ENCODE data around the gene ZNRF3.

ZNRF3 gene

DNA sequence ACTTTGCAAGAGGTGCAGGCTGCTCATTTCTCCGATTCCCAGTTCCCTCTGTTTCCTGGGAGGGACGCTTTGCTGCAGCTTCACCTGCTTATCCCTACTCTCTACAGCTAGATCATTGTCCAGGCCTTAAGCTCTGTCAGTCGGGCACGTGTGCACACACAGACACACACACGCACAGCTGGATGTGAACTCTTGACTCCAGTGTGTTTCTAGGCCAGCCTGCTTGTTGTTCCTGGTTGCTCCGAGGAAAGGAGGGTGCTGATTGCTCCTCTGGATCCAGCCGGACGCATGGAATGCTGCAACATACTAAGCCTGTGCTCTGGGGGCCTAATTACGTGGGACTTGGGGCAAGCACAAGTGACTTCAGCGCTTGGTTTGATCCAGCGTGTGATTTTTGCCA, 19.7 kb downstream of the ZNRF3 start:
- Histone ChIP-seq H2BK120ac (ENCODE audit: low read depth, low read length) (no peak overlapping the region), H2BK5ac (ENCODE audit: low read depth, low read length, poor library complexity, severe bottlenecking) (no peak overlapping the region), H3K4me3 (ENCODE audit: insufficient read depth in 1 of 2, low read depth in 1 of 2, low read length in 2 of 2) (peak overlapping the region in 1 of 2 experiments; percentile 16), H2BK15ac (ENCODE audit: low read depth, poor library complexity, severe bottlenecking) (no peak overlapping the region), H3K9me3 (ENCODE audit: control insufficient read depth, low read length) (no peaks in the 10 kb centered on the region), H3K18ac (ENCODE audit: low read depth in 1 of 2, low read length in 2 of 2) (no peak overlapping the region), H3K36me3 (ENCODE audit: control insufficient read depth in 1 of 2, insufficient read depth in 2 of 2, low read depth in 1 of 2, low read length in 2 of 2) (no peaks in the 10 kb centered on the region), H2AFZ (ENCODE audit: low read depth, low read length) (no peak overlapping the region), H3K27ac (ENCODE audit: low read length, poor library complexity, severe bottlenecking) (no peak overlapping the region), H3K23ac (ENCODE audit: low read length in 2 of 2) (no peak overlapping the region), H2BK12ac (ENCODE audit: low read length in 2 of 2) (no peak overlapping the region), H3K9ac (ENCODE audit: low read length) (peak overlapping the region; percentile 55), H4K8ac (ENCODE audit: low read length) (no peak overlapping the region), H2AK5ac (ENCODE audit: low read length, severe bottlenecking) (no peak overlapping the region), H3K79me1 (replicated peaks; ENCODE audit: low read length, poor library complexity, severe bottlenecking) (peaks cover 35% of the 10 kb centered on the region), H3K14ac (ENCODE audit: low read length in 2 of 2) (no peak overlapping the region), H3K4ac (ENCODE audit: low read depth in 1 of 2, low read length in 2 of 2) (no peak overlapping the region), H3K4me2 (ENCODE audit: low read length, poor library complexity, severe bottlenecking) (no peak overlapping the region), H3K4me1 (ENCODE audit: control insufficient read depth, insufficient read depth, low read depth, low read length) (peaks cover 27% of the 10 kb centered on the region), H3K27me3 (ENCODE audit: control insufficient read depth in 1 of 2, insufficient read depth in 1 of 2, low read length in 2 of 2) (no peaks in the 10 kb centered on the region), H4K91ac (ENCODE audit: low read length) (no peak overlapping the region)
- DNase-seq = no peak
- 90% methylated on average over 10 of the region's 11 CpGs for WGBS

DNA sequence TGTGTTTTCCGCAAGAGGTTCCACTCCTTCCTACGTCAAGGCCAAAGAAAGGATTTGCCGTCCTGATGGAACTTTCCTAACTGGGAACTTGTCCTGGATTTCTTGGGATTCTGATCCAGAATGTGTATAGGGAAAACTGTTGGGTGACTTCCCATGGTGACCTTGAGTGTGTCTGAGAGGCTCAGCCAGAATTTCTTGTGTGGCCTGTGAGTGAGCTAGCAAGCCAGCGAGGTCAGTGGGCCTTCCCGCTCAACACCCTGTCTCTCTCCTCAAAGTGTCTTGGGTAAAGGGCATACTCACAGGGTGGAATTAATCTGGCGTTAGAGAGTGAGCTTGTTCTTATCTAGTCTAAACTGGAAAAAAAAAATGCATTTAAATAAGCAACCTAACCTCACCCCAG, 20.4 kb downstream of the ZNRF3 start:
- Histone ChIP-seq H2AK5ac (ENCODE audit: low read length, severe bottlenecking) (peak overlapping the region; percentile 37), H3K18ac (ENCODE audit: low read depth in 1 of 2, low read length in 2 of 2) (no peak overlapping the region), H2BK12ac (ENCODE audit: low read length in 2 of 2) (peak overlapping the region in 1 of 2 experiments; percentile 14), H3K36me3 (ENCODE audit: control insufficient read depth in 1 of 2, insufficient read depth in 2 of 2, low read depth in 1 of 2, low read length in 2 of 2) (no peaks in the 10 kb centered on the region), H3K14ac (ENCODE audit: low read length in 2 of 2) (no peak overlapping the region), H2AFZ (ENCODE audit: low read depth, low read length) (no peak overlapping the region), H3K79me1 (replicated peaks; ENCODE audit: low read length, poor library complexity, severe bottlenecking) (peaks cover 38% of the 10 kb centered on the region), H3K9me3 (ENCODE audit: control insufficient read depth, low read length) (no peaks in the 10 kb centered on the region), H2BK120ac (ENCODE audit: low read depth, low read length) (no peak overlapping the region), H2BK15ac (ENCODE audit: low read depth, poor library complexity, severe bottlenecking) (no peak overlapping the region), H3K27ac (ENCODE audit: low read length, poor library complexity, severe bottlenecking) (peak overlapping the region; percentile 55), H3K9ac (ENCODE audit: low read length) (peak overlapping the region; percentile 55), H2BK5ac (ENCODE audit: low read depth, low read length, poor library complexity, severe bottlenecking) (no peak overlapping the region), H3K4me2 (ENCODE audit: low read length, poor library complexity, severe bottlenecking) (no peak overlapping the region), H3K4me1 (ENCODE audit: control insufficient read depth, insufficient read depth, low read depth, low read length) (peaks cover 28% of the 10 kb centered on the region), H3K4me3 (ENCODE audit: insufficient read depth in 1 of 2, low read depth in 1 of 2, low read length in 2 of 2) (peak overlapping the region in 1 of 2 experiments; percentile 16), H3K4ac (ENCODE audit: low read depth in 1 of 2, low read length in 2 of 2) (peak overlapping the region in 1 of 2 experiments; percentile 59), H4K8ac (ENCODE audit: low read length) (peak overlapping the region; percentile 16), H4K91ac (ENCODE audit: low read length) (no peak overlapping the region), H3K27me3 (ENCODE audit: control insufficient read depth in 1 of 2, insufficient read depth in 1 of 2, low read length in 2 of 2) (no peaks in the 10 kb centered on the region), H3K23ac (ENCODE audit: low read length in 2 of 2) (no peak overlapping the region)
- no peak for DNase-seq
- 96% methylated on average over 5 of the region's 6 CpGs for WGBS

DNA sequence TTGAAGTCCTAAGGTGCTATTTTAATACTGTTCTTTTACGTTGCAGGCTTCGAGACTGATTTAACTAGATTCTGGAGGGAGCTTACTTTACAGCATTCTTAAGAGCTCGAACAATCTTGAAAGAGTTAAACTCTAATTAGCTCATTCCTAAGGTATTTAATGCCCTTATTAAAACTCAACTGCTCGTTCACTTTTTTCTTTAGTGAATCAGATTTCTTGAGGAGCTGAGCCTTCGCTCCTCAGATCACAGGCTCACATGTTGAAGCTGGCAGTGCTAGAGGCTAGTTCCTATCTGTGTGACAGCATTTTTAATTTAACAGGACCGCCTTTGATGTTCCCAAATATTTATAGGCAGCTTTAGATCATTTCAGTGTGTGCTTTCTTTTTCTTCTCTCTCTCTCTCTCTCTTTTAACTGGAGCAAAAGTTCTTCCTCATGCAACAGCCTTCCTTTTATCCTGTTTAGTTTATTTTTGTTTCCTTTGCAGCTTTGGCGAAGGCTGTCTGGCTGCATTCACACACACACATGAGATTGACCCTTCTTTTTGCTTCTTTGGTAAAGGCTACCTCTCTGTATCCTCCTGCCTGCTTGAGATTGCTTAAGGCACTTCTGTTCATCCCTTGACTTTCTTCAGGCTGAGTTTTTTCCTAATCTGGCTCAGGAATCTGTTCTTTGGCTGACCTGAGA, 21.0 kb downstream of the ZNRF3 start:
- Histone ChIP-seq H4K91ac (ENCODE audit: low read length) (no peak overlapping the region), H2AK5ac (ENCODE audit: low read length, severe bottlenecking) (no peak overlapping the region), H3K4ac (ENCODE audit: low read depth in 1 of 2, low read length in 2 of 2) (no peak overlapping the region), H3K18ac (ENCODE audit: low read depth in 1 of 2, low read length in 2 of 2) (no peak overlapping the region), H2BK120ac (ENCODE audit: low read depth, low read length) (no peak overlapping the region), H3K4me3 (ENCODE audit: insufficient read depth in 1 of 2, low read depth in 1 of 2, low read length in 2 of 2) (peak overlapping the region in 1 of 2 experiments; percentile 16), H2AFZ (ENCODE audit: low read depth, low read length) (no peak overlapping the region), H2BK5ac (ENCODE audit: low read depth, low read length, poor library complexity, severe bottlenecking) (no peak overlapping the region), H2BK15ac (ENCODE audit: low read depth, poor library complexity, severe bottlenecking) (no peak overlapping the region), H3K27me3 (ENCODE audit: control insufficient read depth in 1 of 2, insufficient read depth in 1 of 2, low read length in 2 of 2) (no peaks in the 10 kb centered on the region), H3K9ac (ENCODE audit: low read length) (peak overlapping the region; percentile 55), H4K8ac (ENCODE audit: low read length) (no peak overlapping the region), H3K27ac (ENCODE audit: low read length, poor library complexity, severe bottlenecking) (peak overlapping the region; percentile 55), H3K9me3 (ENCODE audit: control insufficient read depth, low read length) (no peaks in the 10 kb centered on the region), H3K4me2 (ENCODE audit: low read length, poor library complexity, severe bottlenecking) (peak overlapping the region; percentile 16), H3K79me1 (replicated peaks; ENCODE audit: low read length, poor library complexity, severe bottlenecking) (peaks cover 38% of the 10 kb centered on the region), H2BK12ac (ENCODE audit: low read length in 2 of 2) (no peak overlapping the region), H3K23ac (ENCODE audit: low read length in 2 of 2) (no peak overlapping the region), H3K4me1 (ENCODE audit: control insufficient read depth, insufficient read depth, low read depth, low read length) (peaks cover 26% of the 10 kb centered on the region), H3K36me3 (ENCODE audit: control insufficient read depth in 1 of 2, insufficient read depth in 2 of 2, low read depth in 1 of 2, low read length in 2 of 2) (no peaks in the 10 kb centered on the region), H3K14ac (ENCODE audit: low read length in 2 of 2) (no peak overlapping the region)
- WGBS = 60% methylated on average over 5 of the region's 7 CpGs
- DNase-seq = peak; percentile 29

DNA sequence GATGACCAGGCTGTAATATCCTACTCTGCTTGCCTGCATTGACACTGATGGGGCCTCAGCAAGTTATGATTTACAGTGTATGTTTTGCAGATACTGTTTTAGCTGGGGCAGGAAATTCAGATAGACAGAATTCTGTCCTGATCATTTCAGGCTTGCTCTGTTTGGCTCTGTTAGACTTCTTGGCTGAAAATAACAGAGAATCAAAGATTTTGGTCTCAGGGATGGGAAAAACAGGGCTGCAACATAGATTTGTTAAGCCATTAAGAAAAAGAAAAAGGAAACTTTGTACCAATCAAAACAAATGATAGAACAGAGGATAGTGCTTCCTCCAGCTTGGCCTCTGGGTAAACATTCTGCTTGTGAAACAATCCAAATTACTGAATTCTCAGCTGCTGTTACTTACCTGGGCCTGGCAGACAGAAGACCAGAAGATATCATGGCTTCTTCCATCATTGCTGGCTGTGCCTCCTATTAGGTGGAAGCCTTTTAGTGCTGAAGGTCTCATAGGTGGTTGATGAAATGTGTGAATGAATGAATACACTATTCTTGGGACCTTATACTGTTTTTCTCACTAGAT, 22.0 kb downstream of the ZNRF3 start:
- Histone ChIP-seq H3K4me3 (ENCODE audit: insufficient read depth in 1 of 2, low read depth in 1 of 2, low read length in 2 of 2) (no peak overlapping the region), H3K9ac (ENCODE audit: low read length) (no peak overlapping the region), H2AK5ac (ENCODE audit: low read length, severe bottlenecking) (peak overlapping the region; percentile 28), H2BK5ac (ENCODE audit: low read depth, low read length, poor library complexity, severe bottlenecking) (no peak overlapping the region), H3K36me3 (ENCODE audit: control insufficient read depth in 1 of 2, insufficient read depth in 2 of 2, low read depth in 1 of 2, low read length in 2 of 2) (no peaks in the 10 kb centered on the region), H3K27ac (ENCODE audit: low read length, poor library complexity, severe bottlenecking) (peak overlapping the region; percentile 55), H3K14ac (ENCODE audit: low read length in 2 of 2) (no peak overlapping the region), H2BK120ac (ENCODE audit: low read depth, low read length) (no peak overlapping the region), H2BK15ac (ENCODE audit: low read depth, poor library complexity, severe bottlenecking) (no peak overlapping the region), H3K18ac (ENCODE audit: low read depth in 1 of 2, low read length in 2 of 2) (no peak overlapping the region), H3K79me1 (replicated peaks; ENCODE audit: low read length, poor library complexity, severe bottlenecking) (peaks cover 38% of the 10 kb centered on the region), H3K23ac (ENCODE audit: low read length in 2 of 2) (no peak overlapping the region), H2BK12ac (ENCODE audit: low read length in 2 of 2) (no peak overlapping the region), H3K27me3 (ENCODE audit: control insufficient read depth in 1 of 2, insufficient read depth in 1 of 2, low read length in 2 of 2) (no peaks in the 10 kb centered on the region), H3K4ac (ENCODE audit: low read depth in 1 of 2, low read length in 2 of 2) (no peak overlapping the region), H3K4me1 (ENCODE audit: control insufficient read depth, insufficient read depth, low read depth, low read length) (peaks cover 24% of the 10 kb centered on the region), H3K4me2 (ENCODE audit: low read length, poor library complexity, severe bottlenecking) (no peak overlapping the region), H3K9me3 (ENCODE audit: control insufficient read depth, low read length) (no peaks in the 10 kb centered on the region), H2AFZ (ENCODE audit: low read depth, low read length) (no peak overlapping the region), H4K91ac (ENCODE audit: low read length) (no peak overlapping the region), H4K8ac (ENCODE audit: low read length) (no peak overlapping the region)
- no peak for DNase-seq
